ENCODE measurements around the gene POF1B.

DNA sequence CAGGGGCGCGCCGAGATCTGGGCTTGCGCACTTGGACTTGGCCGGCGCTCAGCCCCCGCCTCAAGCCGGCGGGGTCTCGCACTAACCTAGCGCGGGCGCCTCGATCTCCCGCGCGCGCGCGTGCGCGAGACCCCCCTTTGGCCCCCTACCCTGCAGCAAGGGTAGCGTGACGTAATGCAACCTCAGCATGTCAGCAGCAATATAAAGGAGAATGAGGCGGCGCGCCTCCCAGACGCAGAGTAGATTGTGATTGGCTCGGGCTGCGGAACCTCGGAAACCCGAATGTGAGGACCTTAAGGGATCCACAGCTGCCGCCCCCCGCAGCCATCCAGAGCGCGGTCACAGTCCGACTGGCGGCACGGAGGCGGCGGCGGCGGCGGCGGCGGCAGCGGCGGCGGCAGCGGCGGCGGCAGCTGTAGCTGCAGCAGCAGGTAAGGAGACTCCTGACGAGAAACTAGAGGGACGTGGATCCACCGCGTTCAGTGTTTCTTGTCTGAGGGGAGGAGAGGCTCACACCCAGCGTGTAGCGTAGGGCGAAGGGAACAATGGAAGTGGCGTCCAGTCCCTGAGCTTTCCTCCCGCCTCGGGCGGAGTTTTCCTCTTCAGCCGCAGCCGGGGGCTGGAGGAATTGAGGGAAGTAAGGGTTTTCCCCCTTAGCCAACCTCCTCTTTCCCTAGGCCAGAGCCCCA lies 135.6 kb downstream of the POF1B start, which contains the start of the genes SATL1 and ZNF711:
- TF ChIP-seq, protein P1, sequence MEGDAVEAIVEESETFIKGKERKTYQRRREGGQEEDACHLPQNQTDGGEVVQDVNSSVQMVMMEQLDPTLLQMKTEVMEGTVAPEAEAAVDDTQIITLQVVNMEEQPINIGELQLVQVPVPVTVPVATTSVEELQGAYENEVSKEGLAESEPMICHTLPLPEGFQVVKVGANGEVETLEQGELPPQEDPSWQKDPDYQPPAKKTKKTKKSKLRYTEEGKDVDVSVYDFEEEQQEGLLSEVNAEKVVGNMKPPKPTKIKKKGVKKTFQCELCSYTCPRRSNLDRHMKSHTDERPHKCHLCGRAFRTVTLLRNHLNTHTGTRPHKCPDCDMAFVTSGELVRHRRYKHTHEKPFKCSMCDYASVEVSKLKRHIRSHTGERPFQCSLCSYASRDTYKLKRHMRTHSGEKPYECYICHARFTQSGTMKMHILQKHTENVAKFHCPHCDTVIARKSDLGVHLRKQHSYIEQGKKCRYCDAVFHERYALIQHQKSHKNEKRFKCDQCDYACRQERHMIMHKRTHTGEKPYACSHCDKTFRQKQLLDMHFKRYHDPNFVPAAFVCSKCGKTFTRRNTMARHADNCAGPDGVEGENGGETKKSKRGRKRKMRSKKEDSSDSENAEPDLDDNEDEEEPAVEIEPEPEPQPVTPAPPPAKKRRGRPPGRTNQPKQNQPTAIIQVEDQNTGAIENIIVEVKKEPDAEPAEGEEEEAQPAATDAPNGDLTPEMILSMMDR (IDR thresholded peaks at IDR 0.05; ENCODE audit: low read length) = no peak
- no peak for TF ChIP-seq EZH2 (optimal IDR thresholded peaks at IDR 0.05; ENCODE audit: low read depth, low read length)
